ENCODE results near the gene OLR1. TPM values are rescaled to one million over a fixed set of nuclear protein-coding genes. Genes with fewer than 3 reads are reported as not detected.
"Not testable (repeated sequence)": the region's sequence is repeated elsewhere in the genome, so short reads cannot be mapped to it uniquely, and the experiment has no call there.

Gene OLR1
- total RNA-seq, 1 donor from 2014 or later = not detected

- no peak overlapping the region for H3K4me3 ChIP-seq (ENCODE audit: low read depth, low read length)
- no peak for TF ChIP-seq CTCF (conservative IDR thresholded peaks at IDR 0.05; ENCODE audit: low read depth, low read length)
- DNase-seq (ENCODE audit: low read depth) = no peak
Observed at GRCh38 chr12:10189653-10190052, 17.7 kb upstream of the OLR1 start.

DNA sequence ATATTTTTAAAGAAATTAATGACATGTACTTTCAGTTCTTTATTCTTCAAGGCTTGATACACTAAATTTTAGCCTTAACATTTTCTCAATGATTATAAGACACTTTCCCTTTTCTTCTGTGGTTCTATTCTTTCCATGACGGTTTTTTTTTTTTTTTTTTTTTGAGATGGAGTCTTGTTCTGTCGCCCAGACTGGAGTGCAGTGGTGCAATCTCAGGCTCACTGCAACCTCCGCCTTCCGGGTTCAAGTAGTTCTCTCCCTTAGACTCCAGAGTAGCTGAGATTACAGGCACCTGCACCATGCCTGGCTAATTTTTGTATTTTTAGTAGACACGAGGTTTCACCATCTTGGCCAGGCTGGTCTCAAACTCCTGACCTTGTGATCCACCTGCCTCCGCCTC, 15.0 kb upstream of the OLR1 start:
- not testable (repeated sequence) for DNase-seq (ENCODE audit: low read depth); H3K4me3 ChIP-seq (ENCODE audit: low read depth, low read length)

GRCh38 chr12:10186299-10186698, 14.4 kb upstream of the OLR1 start:
- no peak for TF ChIP-seq CTCF (conservative IDR thresholded peaks at IDR 0.05; ENCODE audit: low read depth, low read length)
- no peak for DNase-seq (ENCODE audit: low read depth)
- H3K4me3 ChIP-seq (ENCODE audit: low read depth, low read length) = no peak overlapping the region

DNA sequence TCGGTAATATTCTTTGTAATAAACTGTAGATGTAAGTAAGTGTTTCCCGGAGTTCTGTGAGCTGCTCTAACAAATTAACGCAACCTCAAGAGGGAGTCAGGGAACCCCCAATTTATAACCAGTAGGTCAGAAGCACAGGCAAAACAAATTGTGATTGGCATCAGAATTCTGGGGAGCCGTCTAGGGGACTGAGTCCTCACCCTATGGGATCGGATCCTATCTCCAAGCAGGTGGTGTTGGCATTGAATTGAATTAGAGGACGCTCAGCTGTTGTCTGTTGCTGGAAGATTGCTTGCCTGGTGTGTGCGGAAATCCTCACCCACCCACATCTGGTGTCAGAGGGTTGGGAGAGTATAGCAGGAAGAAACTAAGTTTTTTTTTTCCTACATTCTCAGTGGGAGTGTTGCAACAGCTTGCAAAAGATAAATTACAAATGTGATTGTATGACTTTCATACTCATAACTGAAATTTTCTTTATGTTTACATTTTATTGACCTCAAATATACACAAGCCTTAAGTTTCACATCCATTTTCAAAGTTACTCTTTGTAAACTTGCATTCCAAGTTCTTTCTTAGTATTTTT, 12.4 kb upstream of the OLR1 start:
- TF ChIP-seq CTCF (conservative IDR thresholded peaks at IDR 0.05; ENCODE audit: low read depth, low read length) = no peak

GRCh38 chr12:10182354-10183049, 10.6 kb upstream of the OLR1 start:
- DNase-seq (ENCODE audit: low read depth) = no peak
- no peak for TF ChIP-seq CTCF (conservative IDR thresholded peaks at IDR 0.05; ENCODE audit: low read depth, low read length)

More for the DNA sequence above, 12.4 kb upstream of the OLR1 start:
- H3K4me3 ChIP-seq (ENCODE audit: low read depth, low read length) = no peak overlapping the region
- no peak for DNase-seq (ENCODE audit: low read depth)

GRCh38 chr12:10179776-10180181, 7.8 kb upstream of the OLR1 start:
- H3K4me3 ChIP-seq (ENCODE audit: low read depth, low read length) = no peak overlapping the region
- no peak for DNase-seq (ENCODE audit: low read depth)
- TF ChIP-seq CTCF (conservative IDR thresholded peaks at IDR 0.05; ENCODE audit: low read depth, low read length) = no peak

More at GRCh38 chr12:10182354-10183049, 10.6 kb upstream of the OLR1 start:
- no peak overlapping the region for H3K4me3 ChIP-seq (ENCODE audit: low read depth, low read length)

DNA sequence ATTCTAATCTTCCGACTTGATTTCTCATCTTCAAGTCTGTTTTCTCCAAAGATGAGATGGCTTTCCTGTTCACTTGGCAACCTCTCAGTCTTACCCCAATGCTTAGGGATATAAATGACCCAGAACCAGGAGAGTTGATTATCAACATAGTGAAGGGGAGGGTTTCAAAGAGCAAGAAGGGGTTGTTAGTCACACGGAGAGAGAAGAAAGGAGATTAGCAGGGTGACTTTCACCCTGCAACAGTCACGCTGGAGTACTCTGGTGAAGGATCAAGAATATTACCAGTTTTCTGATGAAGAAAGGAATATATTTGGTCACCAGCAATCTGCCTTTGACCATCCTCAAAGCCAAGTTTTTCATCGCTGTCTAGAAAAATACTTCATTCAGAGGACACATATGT, 6.9 kb upstream of the OLR1 start, which contains the start of gene TMEM52B:
Gene TMEM52B, plus strand, starts transcription at position 212 of the 400 bp plus-strand sequence. CDS start 543 bp downstream, outside the sequence.
- TF ChIP-seq CTCF (conservative IDR thresholded peaks at IDR 0.05; ENCODE audit: low read depth, low read length) = no peak
- H3K4me3 ChIP-seq (ENCODE audit: low read depth, low read length) = no peak within 1 kb of the TSS
- DNase-seq (ENCODE audit: low read depth) = peak; percentile 29
